SK-N-SH (cell line): ENCODE data around the gene IL16. TPM values are rescaled to one million over a fixed set of nuclear protein-coding genes. Genes with fewer than 3 reads are reported as not detected.

Experiments used
- CTCF ChIA-PET: fragments of 300-600, 350-600 bp; formaldehyde crosslinking; extraction: SDS; loops from one replicate; lab custom pipeline; 2021; lab: Yijun Ruan, JAX
- POLR2A ChIA-PET: fragments of 350-600 bp; sonication (Branson Sonifier 250); formaldehyde crosslinking; extraction: SDS; loops from one replicate; lab custom pipeline; 2020; ENCODE audit warnings: antibody characterized with exemption, inconsistent platforms; lab: Yijun Ruan, JAX
- DNase-seq: peaks from one replicate; pipeline ENCODE4 v3.0.0; 2012
- H2AFZ ChIP-seq: fragments of 200-600 bp; sonication (generic); 2 replicates; pipeline ENCODE4 v1.8.1; 2016; ENCODE audit warnings: antibody characterized with exemption, mild to moderate bottlenecking, low read depth
- H3F3A ChIP-seq: fragments of 200-600 bp; sonication (generic); replicated peaks from 2 replicates; pipeline ENCODE3; 2016; ENCODE audit warnings: antibody characterized with exemption, mild to moderate bottlenecking; ENCODE audit not compliant: insufficient read depth
- H3K27ac ChIP-seq, 2 experiments: fragments of 200-500 bp in 1 of 2; fragments of 200-600 bp in 1 of 2; sonication (Bioruptor generic) in 1 of 2; sonication (generic), shearing (Covaris generic) in 1 of 2; 2 replicates each; pipeline versions ENCODE4 v1.5.1 to v1.6.1; 2014 to 2016; ENCODE audit warnings: low read depth in 2 of 2, inconsistent platforms in 1 of 2, low read length in 1 of 2, mild to moderate bottlenecking in 1 of 2, mixed read lengths in 1 of 2
- H3K27me3 ChIP-seq: fragments of 200-600 bp; sonication (generic), shearing (Covaris generic); 2 replicates; pipeline ENCODE4 v1.6.1; 2016; ENCODE audit warnings: mixed run types; ENCODE audit not compliant: insufficient read depth
- H3K36me3 ChIP-seq, 2 experiments: fragments of 200-500 bp in 1 of 2; fragments of 200-600 bp in 1 of 2; sonication (Bioruptor generic) in 1 of 2; sonication (generic) in 1 of 2; replicated peaks in 1 of 2; 2 replicates each; pipeline versions ENCODE3 to v1.5.1; 2014 to 2016; ENCODE audit warnings: low read length in 1 of 2, mild to moderate bottlenecking in 1 of 2; ENCODE audit not compliant: insufficient read depth in 2 of 2, control insufficient read depth in 1 of 2
- H3K4me1 ChIP-seq, 2 experiments: fragments of 200-500 bp in 1 of 2; fragments of 200-600 bp in 1 of 2; sonication (Bioruptor generic) in 1 of 2; sonication (generic), shearing (Covaris generic) in 1 of 2; 2 replicates each; pipeline versions ENCODE4 v1.5.1 to v1.6.1; 2014 to 2016; ENCODE audit warnings: low read depth in 1 of 2, low read length in 1 of 2, mixed run types in 1 of 2; ENCODE audit not compliant: insufficient read depth in 2 of 2, control insufficient read depth in 1 of 2
- H3K4me2 ChIP-seq: fragments of 200-600 bp; sonication (generic), shearing (Covaris generic); 2 replicates; pipeline ENCODE4 v1.6.1; 2017; ENCODE audit warnings: mixed run types
- H3K4me3 ChIP-seq, 2 experiments: fragments of 200-500 bp in 1 of 2; fragments of 200-600 bp in 1 of 2; sonication (Bioruptor generic) in 1 of 2; sonication (generic), shearing (Covaris generic) in 1 of 2; 2 replicates each; pipeline versions ENCODE4 v1.5.1 to v1.8.1; 2014 to 2016; ENCODE audit warnings: low read depth in 2 of 2, inconsistent platforms in 1 of 2, low read length in 1 of 2, mild to moderate bottlenecking in 1 of 2, mixed read lengths in 1 of 2, moderate library complexity in 1 of 2
- H3K79me2 ChIP-seq: fragments of 200-600 bp; sonication (generic); 2 replicates; pipeline ENCODE4 v1.8.1; 2017; ENCODE audit warnings: mild to moderate bottlenecking; ENCODE audit not compliant: insufficient read depth
- H3K9ac ChIP-seq: fragments of 200-600 bp; sonication (generic); 2 replicates; pipeline ENCODE4 v1.6.1; 2017; ENCODE audit warnings: mixed run types
- H3K9me2 ChIP-seq: fragments of 200-600 bp; sonication (generic); 2 replicates; pipeline ENCODE4 v1.6.1; 2017; ENCODE audit warnings: mixed run types
- H3K9me3 ChIP-seq: fragments of 200-600 bp; sonication (generic); 2 replicates; pipeline ENCODE4 v1.6.1; 2017; ENCODE audit warnings: mixed run types, mild to moderate bottlenecking, moderate library complexity
- H4K20me1 ChIP-seq: fragments of 200-600 bp; sonication (generic); 2 replicates; pipeline ENCODE4 v1.6.1; 2017; ENCODE audit warnings: mild to moderate bottlenecking, mixed run types; ENCODE audit not compliant: insufficient read depth
- CTCF ChIP-seq: fragments of 200-600 bp; sonication (generic); IDR thresholded peaks from 2 replicates; pipeline ENCODE4 v1.6.1; 2017; ENCODE audit warnings: antibody characterized with exemption, mild to moderate bottlenecking, moderate library complexity
- ELF1 ChIP-seq: IDR thresholded peaks from 2 replicates; pipeline ENCODE4 v1.4.0; 2012
- FOSL2 ChIP-seq: IDR thresholded peaks from 2 replicates; pipeline ENCODE4 v1.4.0; 2012; ENCODE audit warnings: low read depth, mild to moderate bottlenecking, moderate library complexity, borderline replicate concordance
- FOXJ3 ChIP-seq: sonication (generic); formaldehyde crosslinking; IDR thresholded peaks from 2 replicates; pipeline ENCODE4 v1.5.1; 2020; ENCODE audit warnings: mild to moderate bottlenecking, missing genetic modification reagents
- FOXM1 ChIP-seq: IDR thresholded peaks from 2 replicates; pipeline ENCODE4 v1.4.0; 2012; ENCODE audit warnings: low read depth, mild to moderate bottlenecking
- GABPA ChIP-seq: IDR thresholded peaks from 2 replicates; pipeline ENCODE4 v1.4.0; 2012; ENCODE audit warnings: low read depth, mild to moderate bottlenecking
- GATA2 ChIP-seq: sonication (generic); formaldehyde crosslinking; IDR thresholded peaks from 2 replicates; pipeline ENCODE4 v1.5.0; 2020; ENCODE audit warnings: mild to moderate bottlenecking, missing genetic modification reagents
- NFIC ChIP-seq: IDR thresholded peaks from 2 replicates; pipeline ENCODE4 v1.4.0; 2012; ENCODE audit warnings: borderline replicate concordance
- NRF1 ChIP-seq: IDR thresholded peaks from 2 replicates; pipeline ENCODE4 v1.6.1; 2012; ENCODE audit warnings: low read depth, mild to moderate bottlenecking, low read length
- POLR2AphosphoS5 ChIP-seq: IDR thresholded peaks from 2 replicates; pipeline ENCODE4 v1.6.1; 2012; ENCODE audit warnings: low read depth, low read length
- RAD21 ChIP-seq: IDR thresholded peaks from 2 replicates; pipeline ENCODE4 v1.6.1; 2012; ENCODE audit warnings: mild to moderate bottlenecking, low read length
- TCF12 ChIP-seq: IDR thresholded peaks from 2 replicates; pipeline ENCODE4 v1.4.0; 2012
- TEAD4 ChIP-seq: IDR thresholded peaks from 2 replicates; pipeline ENCODE4 v1.4.0; 2012; ENCODE audit warnings: mild to moderate bottlenecking, borderline replicate concordance; ENCODE audit not compliant: insufficient read depth
- WGBS: methylation state at CpG from one replicate; pipeline ENCODE4 v1.1.6; 2017; ENCODE audit warnings: low lambda C conversion rate; 5-methylcytosine and 5-hydroxymethylcytosine counted together
- polyA plus RNA-seq, 3 experiments: library from polyadenylated mRNA; depleted of rRNA; stranded (reverse); fragments of >200 nt; gene quantifications; 2 replicates each; pipeline ENCODE4 v1.2.3, GENCODE V29; 2012
- TF ChIP-seq, protein P1 (sequence below): IDR thresholded peaks from 2 replicates; pipeline ENCODE4 v1.6.1; 2012; ENCODE audit warnings: mild to moderate bottlenecking, low read depth, low read length, moderate library complexity
- TF ChIP-seq, protein P2 (sequence below): fragments of 150-350 bp; IDR thresholded peaks from 2 replicates; pipeline ENCODE4 v1.6.1; 2017; ENCODE audit warnings: antibody characterized with exemption, low read length, low read depth, borderline replicate concordance
- TF ChIP-seq, protein P3 (sequence below): IDR thresholded peaks from 2 replicates; pipeline ENCODE4 v1.4.0; 2012; ENCODE audit warnings: low read depth, borderline replicate concordance

Gene IL16
- polyA plus RNA-seq, 1 of the 3 experiments (the other 2 are of a cell fraction), result not detected

GRCh38 chr15:81152799-81153198 is 43.9 kb upstream of the IL16 start:
- Histone ChIP-seq H3K4me2 (no peak overlapping the region), H3K27me3 (no peaks in the 10 kb centered on the region), H3K79me2 (no peaks in the 10 kb centered on the region), H3F3A (no peaks in the 10 kb centered on the region), H4K20me1 (no peaks in the 10 kb centered on the region), H3K4me3 (no peak overlapping the region), H2AFZ (no peak overlapping the region), H3K36me3 (no peaks in the 10 kb centered on the region), H3K4me1 (peaks cover 0 to 3% of the 10 kb centered on the region in 2 experiments; a peak in 1 of 4 replicates), H3K9ac (no peak overlapping the region), H3K9me2 (no peaks in the 10 kb centered on the region), H3K27ac (no peak overlapping the region), H3K9me3 (no peaks in the 10 kb centered on the region)
- CTCF ChIA-PET, result interaction anchor here (0.7 to 17.5 kb wide), 5 partner anchors 20 to 122 kb away, joined by 3 to 395 read pairs (median 4); no protein-coding TSS in a partner anchor
- TF ChIP-seq ELF1 (no peak), FOSL2 (no peak), NRF1 (no peak), GATA2 (no peak), POLR2AphosphoS5 (no peak), NFIC (no peak), CTCF (no peak), RAD21 (no peak), TCF12 (no peak), GABPA (no peak), FOXM1 (no peak), TEAD4 (no peak), FOXJ3 (CRISPR knock-in tag) (no peak)
- TF ChIP-seq, protein P1, sequence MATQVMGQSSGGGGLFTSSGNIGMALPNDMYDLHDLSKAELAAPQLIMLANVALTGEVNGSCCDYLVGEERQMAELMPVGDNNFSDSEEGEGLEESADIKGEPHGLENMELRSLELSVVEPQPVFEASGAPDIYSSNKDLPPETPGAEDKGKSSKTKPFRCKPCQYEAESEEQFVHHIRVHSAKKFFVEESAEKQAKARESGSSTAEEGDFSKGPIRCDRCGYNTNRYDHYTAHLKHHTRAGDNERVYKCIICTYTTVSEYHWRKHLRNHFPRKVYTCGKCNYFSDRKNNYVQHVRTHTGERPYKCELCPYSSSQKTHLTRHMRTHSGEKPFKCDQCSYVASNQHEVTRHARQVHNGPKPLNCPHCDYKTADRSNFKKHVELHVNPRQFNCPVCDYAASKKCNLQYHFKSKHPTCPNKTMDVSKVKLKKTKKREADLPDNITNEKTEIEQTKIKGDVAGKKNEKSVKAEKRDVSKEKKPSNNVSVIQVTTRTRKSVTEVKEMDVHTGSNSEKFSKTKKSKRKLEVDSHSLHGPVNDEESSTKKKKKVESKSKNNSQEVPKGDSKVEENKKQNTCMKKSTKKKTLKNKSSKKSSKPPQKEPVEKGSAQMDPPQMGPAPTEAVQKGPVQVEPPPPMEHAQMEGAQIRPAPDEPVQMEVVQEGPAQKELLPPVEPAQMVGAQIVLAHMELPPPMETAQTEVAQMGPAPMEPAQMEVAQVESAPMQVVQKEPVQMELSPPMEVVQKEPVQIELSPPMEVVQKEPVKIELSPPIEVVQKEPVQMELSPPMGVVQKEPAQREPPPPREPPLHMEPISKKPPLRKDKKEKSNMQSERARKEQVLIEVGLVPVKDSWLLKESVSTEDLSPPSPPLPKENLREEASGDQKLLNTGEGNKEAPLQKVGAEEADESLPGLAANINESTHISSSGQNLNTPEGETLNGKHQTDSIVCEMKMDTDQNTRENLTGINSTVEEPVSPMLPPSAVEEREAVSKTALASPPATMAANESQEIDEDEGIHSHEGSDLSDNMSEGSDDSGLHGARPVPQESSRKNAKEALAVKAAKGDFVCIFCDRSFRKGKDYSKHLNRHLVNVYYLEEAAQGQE, result no peak
- TF ChIP-seq, protein P2, sequence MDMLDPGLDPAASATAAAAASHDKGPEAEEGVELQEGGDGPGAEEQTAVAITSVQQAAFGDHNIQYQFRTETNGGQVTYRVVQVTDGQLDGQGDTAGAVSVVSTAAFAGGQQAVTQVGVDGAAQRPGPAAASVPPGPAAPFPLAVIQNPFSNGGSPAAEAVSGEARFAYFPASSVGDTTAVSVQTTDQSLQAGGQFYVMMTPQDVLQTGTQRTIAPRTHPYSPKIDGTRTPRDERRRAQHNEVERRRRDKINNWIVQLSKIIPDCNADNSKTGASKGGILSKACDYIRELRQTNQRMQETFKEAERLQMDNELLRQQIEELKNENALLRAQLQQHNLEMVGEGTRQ, result no peak
- TF ChIP-seq, protein P3, sequence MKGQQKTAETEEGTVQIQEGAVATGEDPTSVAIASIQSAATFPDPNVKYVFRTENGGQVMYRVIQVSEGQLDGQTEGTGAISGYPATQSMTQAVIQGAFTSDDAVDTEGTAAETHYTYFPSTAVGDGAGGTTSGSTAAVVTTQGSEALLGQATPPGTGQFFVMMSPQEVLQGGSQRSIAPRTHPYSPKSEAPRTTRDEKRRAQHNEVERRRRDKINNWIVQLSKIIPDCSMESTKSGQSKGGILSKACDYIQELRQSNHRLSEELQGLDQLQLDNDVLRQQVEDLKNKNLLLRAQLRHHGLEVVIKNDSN, result no peak
- DNase-seq, result no peak
- 54% methylated on average over 4 of the region's 4 CpGs for WGBS
- POLR2A ChIA-PET, result no interaction called here
